ENCODE data around the gene KISS1R.
A peak's percentile ranks its signal among the peaks of the same experiment; 100 is the strongest.
"Not testable (repeated sequence)": the region's sequence is repeated elsewhere in the genome, so short reads cannot be mapped to it uniquely, and the experiment has no call there.

KISS1R gene

DNA sequence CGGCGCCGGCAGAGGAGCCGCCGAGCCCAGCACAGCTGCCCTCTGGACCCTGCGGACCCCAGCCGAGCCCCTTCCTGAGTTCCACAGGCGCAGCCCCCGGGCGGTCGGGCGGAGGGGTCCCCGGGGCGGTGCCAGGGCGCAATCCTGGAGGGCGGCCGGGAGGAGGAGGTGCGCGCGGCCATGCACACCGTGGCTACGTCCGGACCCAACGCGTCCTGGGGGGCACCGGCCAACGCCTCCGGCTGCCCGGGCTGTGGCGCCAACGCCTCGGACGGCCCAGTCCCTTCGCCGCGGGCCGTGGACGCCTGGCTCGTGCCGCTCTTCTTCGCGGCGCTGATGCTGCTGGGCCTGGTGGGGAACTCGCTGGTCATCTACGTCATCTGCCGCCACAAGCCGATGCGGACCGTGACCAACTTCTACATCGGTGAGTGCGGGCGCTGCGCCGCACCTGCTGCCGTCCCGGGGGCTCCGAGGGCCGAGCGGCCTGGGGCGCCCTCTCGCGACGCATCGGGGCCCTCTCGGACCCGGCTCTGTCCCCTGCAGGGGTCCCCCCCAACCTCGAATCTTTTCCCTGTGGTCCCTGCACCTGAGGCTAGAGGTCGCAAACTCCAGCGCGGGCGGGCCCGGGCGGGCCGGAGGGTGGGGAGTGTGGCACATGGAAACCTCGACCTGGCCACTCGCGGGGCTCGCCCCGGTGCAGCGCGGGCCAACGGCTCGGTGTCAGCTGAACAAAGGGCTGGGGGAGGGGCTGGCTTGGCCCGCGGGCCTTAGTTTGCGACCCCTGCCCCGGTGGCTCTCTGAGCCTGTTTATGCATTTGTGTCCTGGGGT is at the start of gene KISS1R:
Gene KISS1R (plus strand): TSS at position 11 of the 829 bp plus-strand sequence. CDS start 170 bp downstream, at position 181.
- peak; percentile 77 for DNase-seq

DNA sequence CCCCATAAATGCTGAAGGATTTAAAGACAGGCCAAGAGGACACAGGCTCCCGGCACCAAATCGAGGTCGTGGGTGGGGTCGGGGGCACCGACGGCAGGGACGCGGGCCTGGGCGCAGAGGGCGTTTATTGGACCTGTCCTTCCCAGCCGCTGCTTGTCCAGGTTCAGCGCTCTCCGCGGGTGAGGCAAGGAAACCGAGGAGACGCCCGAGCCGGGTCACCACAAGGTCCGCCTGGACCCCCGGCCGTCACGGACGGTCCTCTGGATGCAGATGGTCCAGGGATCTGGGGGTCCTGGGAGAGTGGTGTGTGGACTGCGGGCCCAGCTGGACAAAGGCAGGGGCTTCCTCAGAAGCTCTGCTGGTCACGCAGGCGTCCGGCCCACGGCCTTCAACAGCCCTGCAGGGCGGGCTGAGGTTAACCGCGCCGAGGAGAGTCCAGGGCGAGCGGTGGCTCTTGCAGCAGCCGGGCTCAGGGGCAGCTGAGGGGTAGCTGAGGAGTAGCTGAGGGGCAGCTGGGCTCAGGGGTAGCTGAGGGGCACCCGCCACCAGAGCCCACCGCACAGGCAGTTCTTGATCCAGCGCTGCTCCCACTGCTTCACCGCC is 49.2 kb upstream of the KISS1R start:
- DNase-seq: no peak

DNA sequence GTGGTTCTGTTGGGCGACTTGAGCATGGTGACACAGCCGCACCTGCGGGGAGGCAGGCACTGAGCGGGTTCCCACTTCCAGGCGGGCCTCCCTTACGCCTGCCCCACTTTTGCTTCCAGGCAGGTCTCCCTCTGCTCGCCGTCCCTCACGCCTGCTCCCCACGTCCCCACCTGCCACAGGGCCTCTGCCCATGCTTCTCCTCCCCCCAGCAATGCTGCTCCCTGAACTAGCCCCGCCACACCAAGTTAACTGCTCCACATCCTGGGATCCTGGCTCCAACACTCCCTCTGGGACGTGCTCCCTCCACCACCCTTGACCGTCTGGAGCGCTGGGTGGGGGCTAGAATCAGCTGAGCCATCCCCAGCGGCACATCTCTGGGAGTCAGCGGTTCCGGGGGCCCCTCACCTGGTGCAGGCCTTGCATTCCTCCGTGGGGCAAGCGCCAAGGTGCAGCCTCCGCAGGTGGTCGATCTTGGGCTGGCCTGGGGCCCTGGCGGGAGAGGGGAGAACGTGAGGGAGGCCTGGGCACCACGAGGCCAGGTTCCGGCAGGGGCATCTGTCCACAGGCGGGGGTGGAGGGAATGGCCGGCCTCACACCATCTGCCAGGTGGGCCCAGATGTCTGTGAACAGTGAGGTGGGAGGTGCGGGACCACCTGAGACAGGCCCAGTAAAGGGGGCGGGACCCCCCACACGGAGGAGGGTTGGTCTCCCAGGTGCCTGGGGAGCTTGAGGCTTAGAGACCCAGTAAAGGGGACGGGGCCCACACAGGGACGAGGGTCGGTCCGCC is 48.5 kb upstream of the KISS1R start:
- no peak for DNase-seq

DNA sequence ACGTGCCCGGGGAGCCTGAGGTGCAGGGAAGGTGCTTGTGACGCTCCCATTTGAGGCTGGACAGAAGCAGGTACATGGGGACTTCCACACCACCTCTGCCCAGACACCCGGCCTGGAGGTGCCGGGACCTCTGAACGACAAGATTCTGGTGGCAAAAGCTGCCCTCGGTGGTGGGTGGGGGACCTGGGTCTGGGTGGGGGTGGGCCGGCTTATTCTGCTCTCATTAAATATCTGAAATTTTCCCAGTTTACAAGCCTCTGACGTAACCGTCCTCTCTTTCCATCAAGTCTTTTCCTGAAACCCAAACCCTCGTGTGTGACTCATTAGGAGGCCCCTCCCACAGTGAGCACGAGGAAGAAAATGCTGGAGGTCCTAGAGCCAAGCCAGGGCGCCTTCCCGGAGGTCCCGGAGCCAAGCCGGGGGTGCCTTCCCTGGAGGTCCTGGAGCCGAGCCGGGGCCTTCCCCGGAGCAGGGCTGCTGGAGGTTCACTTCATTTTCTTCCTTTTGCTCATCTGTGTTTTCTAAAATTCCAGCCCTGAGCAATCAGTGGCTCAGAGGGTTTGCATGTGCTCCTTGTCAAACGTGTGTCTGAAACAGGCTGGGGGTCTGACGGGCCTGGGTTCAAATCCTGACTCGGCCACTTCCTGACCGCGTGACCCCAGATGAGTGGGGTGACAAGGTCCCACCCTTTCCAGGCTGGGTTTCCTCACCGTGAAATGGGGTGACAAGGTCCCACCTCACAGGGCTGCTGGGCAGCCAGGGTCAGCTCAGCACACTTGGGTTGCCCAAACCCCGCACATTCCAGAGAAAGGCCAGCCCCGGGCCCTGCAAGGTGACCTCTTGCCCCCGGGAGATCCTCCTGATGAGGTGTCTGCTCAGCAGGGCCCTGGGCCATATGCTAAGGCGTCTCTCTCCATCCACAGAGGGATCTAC is 47.6 kb upstream of the KISS1R start:
- DNase-seq: no peak

DNA sequence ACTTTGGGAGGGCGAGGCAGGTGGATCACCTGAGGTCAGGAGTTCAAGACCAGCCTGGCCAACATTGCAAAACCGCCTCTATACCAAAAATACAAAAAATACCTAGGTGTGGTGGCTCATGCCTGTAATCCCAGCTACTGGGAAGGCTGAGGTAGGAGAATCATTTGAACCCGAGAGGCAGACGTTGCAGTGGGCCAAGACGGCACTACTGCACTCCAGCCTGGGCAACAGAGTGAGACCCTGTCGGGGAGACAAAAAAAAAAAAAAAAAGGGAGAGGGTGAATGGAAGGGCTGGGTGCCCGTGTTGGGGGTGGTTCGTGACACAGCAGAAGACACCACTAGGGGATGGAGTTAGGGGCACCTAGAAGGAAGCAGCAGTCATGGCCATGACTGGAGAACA is 46.8 kb upstream of the KISS1R start:
- DNase-seq: no peak

DNA sequence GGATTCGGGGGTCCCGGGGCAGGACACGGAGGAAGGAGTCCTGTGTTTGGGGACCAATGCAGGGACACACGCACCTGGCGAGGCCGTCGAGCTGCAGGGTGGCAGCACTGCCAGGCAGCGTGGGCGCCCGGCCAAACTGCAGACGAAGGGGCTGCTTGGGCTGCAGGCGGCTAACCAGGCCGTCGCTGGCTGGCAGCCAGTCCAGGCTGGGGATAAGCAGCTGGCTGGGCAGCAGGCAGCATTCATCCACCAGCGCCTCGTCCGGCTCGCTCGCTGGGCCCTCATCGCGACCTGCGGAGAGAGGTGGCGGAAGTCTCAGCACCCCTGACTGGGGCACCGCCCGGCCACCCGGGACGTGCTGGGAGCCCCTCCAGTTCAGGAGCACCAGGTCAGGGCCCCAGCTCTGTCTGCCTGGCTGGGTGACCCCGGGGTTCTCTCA is 46.2 kb upstream of the KISS1R start:
- no peak for DNase-seq

DNA sequence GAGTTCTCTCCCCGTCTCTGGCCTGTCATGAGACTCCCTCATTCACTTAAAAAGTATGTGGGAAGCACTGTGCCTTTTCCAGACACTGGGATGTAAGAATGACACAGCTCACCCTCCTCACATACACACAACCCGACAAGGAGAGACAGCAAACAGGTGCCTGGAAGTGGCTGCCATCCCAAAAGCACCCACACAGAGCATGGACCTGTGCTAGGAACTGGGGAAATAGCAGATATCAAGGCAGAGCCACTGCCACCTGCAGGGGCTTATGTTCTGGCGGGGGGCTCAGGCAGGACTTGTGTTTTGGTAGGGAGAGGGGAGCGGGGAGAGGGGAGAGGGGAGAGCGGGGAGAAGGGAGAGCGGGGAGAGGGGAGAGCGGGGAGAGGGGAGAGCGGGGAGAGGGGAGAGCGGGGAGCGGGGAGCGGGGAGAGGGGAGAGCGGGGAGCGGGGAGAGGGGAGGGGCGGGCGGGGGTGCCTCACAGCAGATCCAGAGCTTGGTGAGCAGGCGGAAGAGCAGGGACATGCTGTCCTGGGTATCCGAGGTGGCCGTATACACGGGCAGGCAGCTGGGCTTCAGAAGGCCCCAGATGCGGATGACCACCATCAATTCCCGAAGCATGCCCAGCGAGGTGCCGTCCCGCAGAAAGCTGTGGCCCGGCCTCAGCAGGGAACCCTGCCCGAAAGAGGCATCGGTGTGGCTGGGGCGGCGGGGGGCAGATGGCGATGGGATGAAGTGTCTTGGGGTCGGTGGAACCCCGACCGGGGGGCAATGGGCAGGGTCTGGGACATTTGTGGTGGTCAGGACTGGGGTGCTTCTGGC is 45.5 kb upstream of the KISS1R start:
- DNase-seq: no peak

DNA sequence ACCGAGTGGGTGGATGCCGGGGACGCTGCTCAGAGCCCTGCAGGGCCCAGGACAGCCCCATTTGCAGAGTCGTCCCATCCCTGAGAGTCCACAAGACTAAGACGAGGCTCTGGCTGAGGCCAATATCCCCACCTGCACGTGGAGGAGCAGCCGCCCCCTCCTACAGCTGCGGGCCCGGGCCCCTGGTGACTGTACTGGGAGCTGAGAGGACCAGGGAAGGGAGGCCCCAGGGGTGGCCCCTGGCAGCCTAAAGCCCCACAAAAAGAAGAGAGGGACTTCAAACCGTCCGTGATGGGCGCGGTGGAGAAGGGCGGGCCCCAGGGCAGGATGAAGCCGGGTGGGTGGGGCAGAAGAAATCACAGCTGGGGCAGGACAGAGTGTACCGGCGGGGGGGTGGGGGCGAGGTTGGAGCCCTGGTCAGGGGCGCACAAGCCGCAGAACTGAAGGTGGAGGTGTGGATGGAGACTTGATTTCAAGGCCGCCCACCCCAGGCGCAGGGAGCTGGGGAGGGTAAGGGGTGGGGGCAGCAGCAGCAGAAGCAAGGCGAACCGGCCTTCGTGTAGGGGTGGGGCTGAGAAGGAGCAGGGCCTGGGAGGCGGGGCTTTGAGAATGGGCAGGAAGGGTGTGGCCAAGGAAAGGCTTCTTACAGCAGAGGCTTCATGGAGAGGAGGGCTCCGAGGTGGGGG is 44.7 kb upstream of the KISS1R start:
- DNase-seq: peak; percentile 84

DNA sequence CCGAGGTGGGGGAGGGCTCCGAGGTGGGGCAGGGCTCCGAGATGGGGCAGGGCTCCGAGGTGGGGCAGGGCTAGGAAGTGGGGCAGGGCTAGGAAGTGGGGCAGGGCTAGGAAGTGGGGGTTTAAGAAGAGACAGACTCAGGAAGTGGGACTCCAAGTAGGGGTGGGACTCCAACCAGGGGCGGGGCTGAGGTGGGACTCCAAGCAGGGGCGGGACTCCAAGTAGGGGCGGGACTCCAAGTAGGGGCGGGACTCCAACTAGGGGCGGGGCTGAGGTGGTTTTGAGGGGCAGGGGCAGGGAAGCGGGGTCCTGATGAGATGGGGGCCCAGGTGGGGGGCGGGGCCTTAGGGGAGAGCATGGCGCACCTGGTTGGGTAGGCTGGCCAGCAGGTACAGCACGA is 44.0 kb upstream of the KISS1R start:
- DNase-seq: peak; percentile 79

DNA sequence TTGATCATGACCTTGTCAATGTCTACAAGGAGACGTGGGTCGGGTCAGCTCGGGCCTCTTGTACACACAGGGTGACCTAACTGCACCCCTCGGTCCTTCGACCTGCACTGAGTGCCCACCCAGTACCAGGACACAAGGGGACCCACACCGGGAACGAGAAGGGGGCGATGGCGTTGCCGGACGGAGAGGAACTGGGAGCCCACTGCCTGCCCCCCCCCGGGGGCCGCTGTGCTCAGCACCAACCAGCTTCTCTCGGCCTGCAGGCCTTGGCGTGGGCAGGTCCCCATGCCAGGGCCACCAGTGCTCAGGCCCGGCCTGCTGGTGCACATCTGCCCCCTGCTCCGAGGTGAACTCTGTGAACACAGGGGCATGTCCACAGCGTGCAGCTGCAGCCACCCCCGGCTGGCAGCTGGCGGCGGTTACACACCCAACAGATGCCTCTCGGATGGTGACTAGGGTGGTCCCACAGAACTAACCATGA is 43.5 kb upstream of the KISS1R start:
- DNase-seq: no peak

DNA sequence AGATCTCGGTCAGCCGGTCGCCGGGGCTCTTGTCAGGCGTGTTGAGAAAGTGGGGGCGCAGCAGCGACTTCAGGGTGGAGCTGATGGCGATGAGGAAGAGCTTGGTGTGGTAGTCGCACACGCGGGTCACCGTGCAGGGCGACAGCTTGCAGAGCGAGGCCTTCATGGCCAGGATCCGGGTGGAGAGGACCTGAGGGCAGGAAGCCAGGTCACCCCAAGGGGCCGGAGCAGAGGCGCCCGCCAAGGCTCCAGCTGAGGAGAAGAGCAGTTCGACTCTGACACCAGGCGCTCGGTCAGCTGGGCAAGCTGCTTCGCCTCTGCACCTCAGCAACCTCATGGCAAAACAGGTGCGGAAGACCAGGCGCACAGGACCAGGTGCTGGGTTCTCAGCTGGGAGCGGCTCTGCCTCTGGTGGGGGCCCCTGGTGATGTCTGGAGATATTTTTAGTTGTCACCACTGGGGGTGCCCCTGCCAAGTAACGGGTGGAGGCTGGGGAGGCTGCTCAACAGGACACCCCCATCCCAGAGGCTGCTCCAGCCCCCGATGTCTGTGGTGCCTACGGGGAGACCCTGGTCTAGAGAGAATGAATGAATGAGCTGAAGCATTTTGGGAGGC is 41.8 kb upstream of the KISS1R start:
- DNase-seq: no peak

DNA sequence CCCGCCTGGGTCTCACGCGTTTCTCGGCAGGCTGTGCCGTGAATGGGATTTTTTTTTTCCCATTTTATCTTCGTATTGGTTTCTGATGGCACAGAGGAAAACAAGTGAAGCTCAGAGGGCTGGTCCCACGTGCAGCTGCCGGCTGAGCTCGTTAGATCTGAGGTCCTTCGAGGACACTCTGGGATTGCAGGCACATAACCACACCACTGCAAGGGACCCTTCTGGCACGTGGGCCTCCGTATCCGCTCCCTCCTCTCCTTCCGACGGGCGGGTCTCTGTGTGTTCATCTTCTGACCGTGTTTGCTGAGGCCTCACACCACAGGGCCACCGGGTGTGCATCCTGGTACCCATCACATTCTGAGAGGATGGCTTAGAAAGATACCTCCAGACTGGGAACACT is 41.0 kb upstream of the KISS1R start:
- DNase-seq: no peak

DNA sequence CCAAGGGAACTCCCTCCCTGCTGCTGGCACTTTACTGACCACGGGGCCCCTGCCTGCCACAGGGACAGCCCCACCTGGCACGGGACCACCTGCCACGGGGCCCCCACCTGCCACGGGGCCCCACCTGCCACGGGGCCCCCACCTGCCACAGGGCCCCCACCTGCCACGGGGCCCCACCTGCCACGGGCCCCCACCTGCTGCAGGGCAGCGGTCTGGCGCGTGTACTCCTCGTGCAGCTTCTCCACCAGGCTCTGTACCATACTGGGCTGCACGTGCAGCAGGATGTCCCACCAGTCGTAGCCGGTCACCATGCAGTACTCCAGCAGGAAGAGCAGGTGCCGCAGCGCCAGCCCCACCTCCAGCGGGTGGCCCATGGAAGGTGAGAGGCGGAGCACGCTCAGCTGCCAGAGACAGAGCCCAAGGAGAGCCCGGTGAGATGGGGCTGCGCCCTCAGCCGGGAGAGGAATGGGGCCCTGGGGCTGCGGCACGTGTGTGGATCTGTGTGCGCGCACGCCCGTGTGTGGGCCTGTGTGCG is 40.3 kb upstream of the KISS1R start:
- DNase-seq: no peak

DNA sequence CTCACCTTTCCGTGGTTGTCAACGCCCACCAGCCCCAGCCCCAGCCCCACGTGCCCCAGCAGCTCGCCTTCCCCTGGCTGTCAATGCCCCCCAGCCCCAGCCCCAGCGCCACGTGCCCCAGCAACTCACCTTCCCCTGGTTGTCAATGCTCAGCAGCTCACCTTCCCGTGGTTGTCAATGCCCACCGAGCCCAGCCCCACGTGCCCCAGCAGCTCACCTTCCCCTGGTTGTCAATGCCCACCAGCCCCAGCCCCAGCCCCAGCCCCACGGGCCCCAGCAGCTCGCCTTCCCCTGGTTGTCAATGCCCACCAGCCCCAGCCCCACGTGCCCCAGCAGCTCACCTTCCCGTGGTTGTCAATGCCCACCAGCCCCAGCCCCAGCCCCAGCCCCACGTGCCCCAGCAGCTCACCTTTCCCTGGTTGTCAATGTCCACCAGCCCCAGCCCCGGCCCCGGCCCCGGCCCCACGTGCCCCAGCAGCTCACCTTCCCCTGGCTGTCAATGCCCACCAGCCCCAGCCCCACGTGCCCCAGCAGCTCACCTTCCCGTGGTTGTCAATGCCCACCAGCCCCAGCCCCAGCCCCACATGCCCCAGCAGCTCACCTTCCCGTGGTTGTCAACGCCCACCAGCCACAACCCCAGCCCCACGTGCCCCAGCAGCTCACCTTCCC is 39.0 kb upstream of the KISS1R start:
- not testable (repeated sequence) for DNase-seq

DNA sequence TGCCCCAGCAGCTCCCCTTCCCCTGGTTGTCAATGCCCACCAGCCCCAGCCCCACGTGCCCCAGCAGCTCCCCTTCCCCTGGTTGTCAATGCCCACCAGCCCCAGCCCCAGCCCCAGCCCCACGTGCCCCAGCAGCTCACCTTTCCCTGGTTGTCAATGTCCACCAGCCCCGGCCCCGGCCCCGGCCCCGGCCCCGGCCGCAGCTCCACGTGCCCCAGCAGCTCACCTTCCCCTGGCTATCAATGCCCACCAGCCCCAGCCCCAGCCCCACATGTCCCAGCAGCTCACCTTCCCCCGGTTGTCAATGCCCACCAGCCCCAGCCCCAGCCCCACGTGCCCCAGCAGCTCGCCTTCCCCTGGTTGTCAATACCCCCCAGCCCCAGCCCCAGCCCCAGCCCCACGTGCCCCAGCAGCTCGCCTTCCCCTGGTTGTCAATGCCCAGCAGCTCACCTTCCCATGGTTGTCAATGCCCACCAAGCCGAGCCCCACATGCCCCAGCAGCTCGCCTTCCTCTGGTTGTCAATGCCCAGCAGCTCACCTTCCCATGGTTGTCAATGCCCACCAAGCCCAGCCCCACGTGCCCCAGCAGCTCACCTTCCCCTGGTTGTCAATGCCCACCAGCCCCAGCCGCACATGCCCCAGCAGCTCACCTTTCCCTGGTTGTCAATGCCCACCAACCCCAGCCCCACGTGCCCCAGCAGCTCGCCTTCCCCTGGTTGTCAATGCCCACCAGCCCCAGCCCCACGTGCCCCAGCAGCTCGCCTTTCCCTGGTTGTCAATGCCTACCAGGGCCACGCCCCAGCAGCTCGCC is 38.2 kb upstream of the KISS1R start:
- DNase-seq: not testable (repeated sequence)

DNA sequence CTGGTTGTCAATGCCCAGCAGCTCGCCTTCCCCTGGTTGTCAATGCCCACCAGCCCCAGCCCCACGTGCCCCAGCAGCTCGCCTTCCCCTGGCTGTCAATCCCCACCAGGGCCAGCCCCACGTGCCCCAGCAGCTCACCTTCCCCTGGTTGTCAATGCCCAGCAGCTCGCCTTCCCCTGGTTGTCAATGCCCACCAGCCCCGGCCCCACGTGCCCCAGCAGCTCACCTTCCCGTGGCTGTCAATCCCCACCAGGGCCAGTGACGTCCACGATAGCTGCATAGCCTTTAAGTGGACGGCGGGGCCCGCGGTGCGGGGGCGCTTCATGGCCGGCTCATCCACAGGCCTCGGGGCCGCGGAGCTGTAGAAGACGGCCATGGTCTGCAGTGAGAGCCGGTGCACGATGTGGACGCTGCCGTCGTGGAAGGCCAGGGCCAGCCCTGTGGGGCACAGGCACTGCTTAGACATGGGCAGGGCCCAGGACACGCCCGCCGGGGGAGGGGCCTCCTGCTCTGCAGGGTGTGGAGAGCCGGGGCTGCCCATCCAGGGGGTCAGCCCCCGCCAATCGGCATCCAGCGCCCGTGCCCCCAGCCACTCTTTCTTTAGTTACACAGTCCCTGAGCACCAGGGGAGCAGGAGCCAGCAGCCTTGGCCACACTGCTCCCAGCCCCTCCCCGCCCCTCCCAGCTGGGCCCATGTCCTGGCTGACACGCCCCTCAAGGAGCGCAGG is 37.3 kb upstream of the KISS1R start:
- no peak for DNase-seq

DNA sequence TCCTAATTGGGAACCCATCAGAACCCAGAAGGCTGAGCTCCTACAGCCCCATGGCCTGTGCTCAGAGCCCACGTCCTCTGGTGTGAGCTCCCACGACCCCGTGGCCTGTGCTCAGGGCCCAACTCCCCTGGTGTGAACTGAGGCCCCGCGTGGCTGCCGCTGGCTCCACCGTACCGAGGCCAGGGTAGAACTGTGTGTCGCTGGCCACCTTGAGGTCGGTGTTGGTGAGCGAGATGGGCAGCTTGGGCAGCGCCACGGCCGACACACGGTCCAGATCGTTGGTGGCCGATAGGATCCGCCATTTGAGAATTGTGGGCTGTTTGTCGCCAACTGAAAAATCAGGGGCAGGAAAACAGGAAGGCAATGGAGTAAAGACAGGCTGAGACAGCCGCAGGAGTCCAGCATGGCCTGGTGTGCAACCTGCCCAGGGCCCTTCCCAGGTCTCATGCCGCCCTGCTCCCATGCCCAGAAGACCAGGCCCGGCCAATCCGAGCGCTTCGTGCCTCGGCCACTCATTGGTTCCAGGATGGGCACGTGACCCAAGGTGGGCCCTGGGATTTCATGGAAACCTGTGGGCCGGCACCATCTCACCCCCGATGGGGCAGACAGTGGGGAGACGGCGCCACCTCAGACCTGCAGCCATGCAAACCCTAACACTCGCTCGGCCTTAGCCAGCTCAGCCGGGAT is 35.6 kb upstream of the KISS1R start:
- no peak for DNase-seq

Data from activated CD8-positive, alpha-beta memory T cell treated with anti-CD3 and anti-CD28 coated beads for 24 hours (primary cell).